ENCODE data around the gene EFCAB8. TPM values are rescaled to one million over a fixed set of nuclear protein-coding genes. Genes with fewer than 3 reads are reported as not detected.

EFCAB8 gene
- total RNA-seq, 2 experiments from 2014 or later = 0.25 to 0.55 TPM

Other genes with a start within 250 kb of the EFCAB8 start
- under 1 TPM; 0.13 to 0.15 TPM for gene C20orf203, start 185.0 kb upstream of the EFCAB8 start, total RNA-seq
- 10 to 100 TPM; 61.7 to 62.6 TPM for gene COMMD7, start 115.5 kb upstream of the EFCAB8 start, total RNA-seq
- gene DNMT3B, start 96.5 kb upstream of the EFCAB8 start, total RNA-seq = 1 to 10 TPM; 2.2 to 2.4 TPM
- gene MAPRE1, start 39.0 kb upstream of the EFCAB8 start, total RNA-seq = 100 to 1,000 TPM; 134 to 135 TPM
- gene SUN5, start 145.5 kb downstream of the EFCAB8 start, total RNA-seq = not detected
- not detected for gene BPIFB2, start 148.8 kb downstream of the EFCAB8 start, total RNA-seq
- gene BPIFB6, start 172.7 kb downstream of the EFCAB8 start, total RNA-seq = not detected
- not detected for gene BPIFB3, start 195.0 kb downstream of the EFCAB8 start, total RNA-seq
- not detected for gene BPIFB4, start 220.7 kb downstream of the EFCAB8 start, total RNA-seq